Tibial nerve (tissue), 3 donors: ENCODE data around the gene KSR1.

Source experiments
- CTCF ChIP-seq, 5 experiments: fragments of 200-600 bp in 3 of 5; fragments of 450-650 bp in 2 of 5; sonication (generic) in 3 of 5; IDR thresholded peaks; one replicate each; pipeline ENCODE4 v1.5.1; 2016 to 2019; ENCODE audit warnings: antibody characterized with exemption in 5 of 5, mild to moderate bottlenecking in 3 of 5, moderate library complexity in 2 of 5
- POLR2A ChIP-seq, 2 donors: fragments of 450-650 bp; IDR thresholded peaks; one replicate each; pipeline ENCODE4 v1.6.1; 2017; ENCODE audit warnings: antibody characterized with exemption in 2 of 2, mild to moderate bottlenecking in 2 of 2, moderate library complexity in 2 of 2

DNA sequence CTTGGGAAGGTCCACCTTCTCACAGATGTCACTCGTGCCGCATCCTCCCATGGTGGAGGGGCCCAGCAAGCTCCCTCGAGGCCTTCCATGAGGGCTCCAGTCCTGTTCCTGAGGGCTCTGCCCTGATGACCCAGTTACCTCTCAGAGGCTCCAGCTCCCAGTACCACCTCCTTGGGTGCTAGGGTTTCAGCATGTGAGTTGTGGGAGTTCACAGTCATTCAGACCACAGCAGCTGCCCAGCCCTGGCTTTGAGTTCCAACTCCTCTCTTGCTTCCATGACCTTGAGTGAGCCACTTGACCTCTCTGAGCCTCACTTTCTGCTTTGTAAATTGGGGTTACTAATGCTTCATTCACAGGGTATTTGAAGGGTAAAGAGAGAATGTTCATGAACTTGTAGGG lies 137.6 kb downstream of the KSR1 start:
- TF ChIP-seq CTCF (IDR thresholded peaks at IDR 0.05) = no peak
- no peak for TF ChIP-seq POLR2A (IDR thresholded peaks at IDR 0.05)
